Measurements from ENCODE around the gene ITGB6. TPM values are rescaled to one million over a fixed set of nuclear protein-coding genes. Genes with fewer than 3 reads are reported as not detected.

Gene ITGB6
- total RNA-seq, 1 donor from 2014 or later = not detected

- Histone ChIP-seq H3K4me1 (peaks cover 0 to 10% of the 10 kb centered on the region in 2 donors), H3K36me3 (no peaks in the 10 kb centered on the region), H3K27ac (peak overlapping the region in 1 of 2 donors; percentile 23), H3K9me3 (no peaks in the 10 kb centered on the region), H3K27me3 (no peaks in the 10 kb centered on the region), H3K4me3 (no peak overlapping the region)
- DNase-seq (ENCODE audit: low spot score in 2 of 2) = no peak
- intact Hi-C loops (cut with DNase I) = no loop called here
- no peak for TF ChIP-seq CTCF (IDR thresholded peaks at IDR 0.05)
Observed at GRCh38 chr2:160052531-160052930, 147.5 kb downstream of the ITGB6 start.

- no peaks in the 10 kb centered on the region for H3K27me3 ChIP-seq
- no peak overlapping the region for H3K27ac ChIP-seq
- H3K9me3 ChIP-seq = no peaks in the 10 kb centered on the region
- H3K4me1 ChIP-seq = peaks cover 0 to 10% of the 10 kb centered on the region in 2 donors
- DNase-seq (ENCODE audit: low spot score in 2 of 2) = no peak
- no peak for TF ChIP-seq CTCF (IDR thresholded peaks at IDR 0.05)
- intact Hi-C loops (cut with DNase I) = no loop called here
- H3K4me3 ChIP-seq = no peak overlapping the region
- no peaks in the 10 kb centered on the region for H3K36me3 ChIP-seq
Observed at GRCh38 chr2:160051371-160051800, 148.7 kb downstream of the ITGB6 start.

GRCh38 chr2:160050147-160050546, 149.9 kb downstream of the ITGB6 start:
- DNase-seq (ENCODE audit: low spot score in 2 of 2) = no peak
- Histone ChIP-seq H3K27ac (no peak overlapping the region), H3K9me3 (no peaks in the 10 kb centered on the region), H3K27me3 (no peaks in the 10 kb centered on the region), H3K4me1 (peaks cover 0 to 7% of the 10 kb centered on the region in 2 donors), H3K36me3 (no peaks in the 10 kb centered on the region), H3K4me3 (no peak overlapping the region)
- intact Hi-C loops (cut with DNase I) = no loop called here
- no peak for TF ChIP-seq CTCF (IDR thresholded peaks at IDR 0.05)

Other genes with a start within 250 kb of the ITGB6 start
- 9.3 TPM for gene PLA2R1, start 137.7 kb downstream of the ITGB6 start, total RNA-seq